ENCODE results near the gene RALGPS1. TPM values are rescaled to one million over a fixed set of nuclear protein-coding genes. Genes with fewer than 3 reads are reported as not detected.

The RALGPS1 gene
- polyA plus RNA-seq, 2 of the 4 experiments (the other 2 are of a cell fraction): 5.0 to 7.9 TPM

- peaks cover 14% of the 10 kb centered on the region for H3K4me1 ChIP-seq
- no peak for ATAC-seq
- H3K4me2 ChIP-seq: no peak overlapping the region
- no peak overlapping the region for H3K4me3 ChIP-seq
- TF ChIP-seq, protein P1, sequence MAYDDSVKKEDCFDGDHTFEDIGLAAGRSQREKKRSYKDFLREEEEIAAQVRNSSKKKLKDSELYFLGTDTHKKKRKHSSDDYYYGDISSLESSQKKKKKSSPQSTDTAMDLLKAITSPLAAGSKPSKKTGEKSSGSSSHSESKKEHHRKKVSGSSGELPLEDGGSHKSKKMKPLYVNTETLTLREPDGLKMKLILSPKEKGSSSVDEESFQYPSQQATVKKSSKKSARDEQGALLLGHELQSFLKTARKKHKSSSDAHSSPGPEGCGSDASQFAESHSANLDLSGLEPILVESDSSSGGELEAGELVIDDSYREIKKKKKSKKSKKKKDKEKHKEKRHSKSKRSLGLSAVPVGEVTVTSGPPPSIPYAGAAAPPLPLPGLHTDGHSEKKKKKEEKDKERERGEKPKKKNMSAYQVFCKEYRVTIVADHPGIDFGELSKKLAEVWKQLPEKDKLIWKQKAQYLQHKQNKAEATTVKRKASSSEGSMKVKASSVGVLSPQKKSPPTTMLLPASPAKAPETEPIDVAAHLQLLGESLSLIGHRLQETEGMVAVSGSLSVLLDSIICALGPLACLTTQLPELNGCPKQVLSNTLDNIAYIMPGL (CRISPR knock-in tag; IDR thresholded peaks at IDR 0.05; ENCODE audit: borderline replicate concordance): no peak
- no peak for TF ChIP-seq MAZ (IDR thresholded peaks at IDR 0.05; ENCODE audit: borderline replicate concordance, low read depth, low read length)
- no peak for TF ChIP-seq HOXB13 (CRISPR knock-in tag; IDR thresholded peaks at IDR 0.05; ENCODE audit: low read depth)
- no peak for TF ChIP-seq HOXA7 (CRISPR knock-in tag; IDR thresholded peaks at IDR 0.05)
- no peak for TF ChIP-seq CTCF (IDR thresholded peaks at IDR 0.05)
- TF ChIP-seq JUNB (IDR thresholded peaks at IDR 0.05): no peak
- no peak for TF ChIP-seq MAX (IDR thresholded peaks at IDR 0.05)
- no peak for TF ChIP-seq RCOR1 (IDR thresholded peaks at IDR 0.05; ENCODE audit: low read depth, low read length)
- no peak for TF ChIP-seq HEYL (CRISPR knock-in tag; IDR thresholded peaks at IDR 0.05)
- no peak for TF ChIP-seq ZFP36 (IDR thresholded peaks at IDR 0.05; ENCODE audit: borderline replicate concordance, partially characterized antibody)
- no peak for TF ChIP-seq FOSL2 (IDR thresholded peaks at IDR 0.05)
- no peak for TF ChIP-seq FOSL2 (CRISPR knock-in tag; IDR thresholded peaks at IDR 0.05)
- TF ChIP-seq RNF2 (IDR thresholded peaks at IDR 0.05; ENCODE audit: borderline replicate concordance, low read depth): no peak
- no peak for TF ChIP-seq TFCP2L1 (CRISPR knock-in tag; IDR thresholded peaks at IDR 0.05)
- POLR2A ChIA-PET: no interaction called here
- CTCF ChIA-PET: interaction anchor here (0.9 to 6.5 kb wide), 5 partner anchors 8 to 68 kb away, joined by 3 to 27 read pairs (median 3); partner anchors contain the start of gene ANGPTL2
- no peak for DNase-seq (ENCODE audit: low read depth in 1 of 2, low spot score in 1 of 2)
- FAIRE-seq: no peak
- WGBS (ENCODE audit: missing lambda C conversion rate): 87% methylated on average over 10 of the region's 10 CpGs
- H3K27ac ChIP-seq: no peak overlapping the region
- no peaks in the 10 kb centered on the region for H3K9me3 ChIP-seq
Observed at GRCh38 chr9:127130661-127131538, 216.3 kb downstream of the RALGPS1 start.

DNA sequence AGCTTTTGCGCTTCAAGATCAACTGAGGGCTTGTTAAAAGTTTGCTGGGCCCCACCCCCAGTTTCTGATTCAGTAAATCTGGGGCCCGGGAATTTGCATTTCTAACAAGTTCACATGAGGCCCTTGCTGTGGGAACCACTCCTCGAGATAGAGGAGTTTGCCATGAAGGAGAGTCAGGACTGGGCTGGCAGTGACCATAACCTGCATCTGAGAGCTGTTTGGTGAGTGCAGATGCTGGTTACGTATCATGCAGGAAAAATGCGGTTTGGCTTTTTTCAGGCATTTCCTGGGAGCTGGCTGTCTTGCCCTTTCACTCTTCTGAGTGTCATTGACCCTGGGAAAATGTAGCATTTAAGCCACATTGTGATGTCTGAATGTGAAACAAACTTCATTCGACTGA is 217.3 kb downstream of the RALGPS1 start:
- no peak for TF ChIP-seq CHD2 (IDR thresholded peaks at IDR 0.05; ENCODE audit: low read length, partially characterized antibody)
- TF ChIP-seq E2F6 (IDR thresholded peaks at IDR 0.05; ENCODE audit: borderline replicate concordance, low read depth): no peak
- no peak for TF ChIP-seq MAX (IDR thresholded peaks at IDR 0.05)
- TF ChIP-seq HOXA7 (CRISPR knock-in tag; IDR thresholded peaks at IDR 0.05): no peak
- no peak for TF ChIP-seq RCOR1 (IDR thresholded peaks at IDR 0.05; ENCODE audit: low read depth, low read length)
- TF ChIP-seq EHF (CRISPR knock-in tag; IDR thresholded peaks at IDR 0.05): no peak
- no peak for TF ChIP-seq HDAC2 (IDR thresholded peaks at IDR 0.05)
- TF ChIP-seq NR3C1 (IDR thresholded peaks at IDR 0.05): no peak
- no peak overlapping the region for H3K4me3 ChIP-seq
- H3K4me2 ChIP-seq: no peak overlapping the region
- no peaks in the 10 kb centered on the region for H3K9me3 ChIP-seq
- FAIRE-seq (no peak), DNase-seq (ENCODE audit: low read depth in 1 of 2, low spot score in 1 of 2) (no peak), ATAC-seq (no peak)
- no peak overlapping the region for H3K27ac ChIP-seq
- ChIA-PET POLR2A (no interaction called here), CTCF (interaction anchor here (1.4 to 6.5 kb wide), 3 partner anchors 9 to 67 kb away, joined by 3 to 27 read pairs (median 3); partner anchors contain the start of gene ANGPTL2)
- peaks cover 14% of the 10 kb centered on the region for H3K4me1 ChIP-seq
- WGBS (ENCODE audit: missing lambda C conversion rate): 82% methylated on average over 6 of the region's 6 CpGs

Measured in A549 (cell line).